Caco-2 (cell line): Measurements from ENCODE around the gene ARHGDIA. TPM values are rescaled to one million over a fixed set of nuclear protein-coding genes. Genes with fewer than 3 reads are reported as not detected.
A peak's percentile ranks its signal among the peaks of the same experiment; 100 is the strongest.

Source experiments
- BruUV-seq: library from RNA; stranded (reverse); fragments of 400-500 nt; replicated peaks from 2 replicates; lab custom pipeline; 2021; lab: Mats Ljungman, UMichigan
- CTCF ChIA-PET: fragments of 300-600 bp; sonication (Branson Sonifier 250); formaldehyde crosslinking; loops from one replicate; lab custom pipeline; 2022; ENCODE audit warnings: antibody characterized with exemption; lab: Charles Lee
- POLR2A ChIA-PET: fragments of 300-600 bp; sonication (Branson Sonifier 250); formaldehyde crosslinking; loops from one replicate; lab custom pipeline; 2022; ENCODE audit warnings: antibody characterized with exemption; lab: Charles Lee
- DNase-seq, 2 experiments: peaks; one replicate each; pipeline versions ENCODE4 v3.0.0 to v3.0.0-alpha.2; 2020 to 2022
- H3K27me3 ChIP-seq: replicated peaks from 2 replicates; pipeline ENCODE4 v1.6.0; 2011; ENCODE audit warnings: low read length; ENCODE audit not compliant: control insufficient read depth, insufficient read depth
- H3K36me3 ChIP-seq: 2 replicates; pipeline ENCODE4 v1.5.1; 2011; ENCODE audit warnings: low read length; ENCODE audit not compliant: control insufficient read depth, insufficient read depth
- H3K4me1 ChIP-seq: fragments of 250-450 bp; sonication (Bioruptor Pico); 2 replicates; pipeline ENCODE4 v1.5.1; 2020; ENCODE audit warnings: mild to moderate bottlenecking
- H3K4me3 ChIP-seq: 2 replicates; pipeline ENCODE4 v1.5.1; 2011; ENCODE audit warnings: low read depth, mild to moderate bottlenecking, control low read depth, low read length
- H3K9me3 ChIP-seq: fragments of 250-450 bp; sonication (Bioruptor Pico); 2 replicates; pipeline ENCODE4 v1.5.1; 2020; ENCODE audit warnings: mild to moderate bottlenecking, moderate library complexity
- H3K27ac Mint-ChIP-seq: one replicate; pipeline ENCODE4 v1.8.0; 2022; ENCODE audit warnings: mixed read lengths; ENCODE audit not compliant: unreplicated experiment
- H3K27me3 Mint-ChIP-seq: one replicate; pipeline ENCODE4 v1.8.0; 2022; ENCODE audit warnings: mixed read lengths; ENCODE audit not compliant: insufficient read depth, unreplicated experiment
- H3K36me3 Mint-ChIP-seq: one replicate; pipeline ENCODE4 v1.8.0; 2022; ENCODE audit warnings: mild to moderate bottlenecking, mixed read lengths; ENCODE audit not compliant: insufficient read depth, unreplicated experiment
- H3K4me1 Mint-ChIP-seq: one replicate; pipeline ENCODE4 v1.8.0; 2022; ENCODE audit warnings: low read depth, mixed read lengths; ENCODE audit not compliant: unreplicated experiment
- H3K4me3 Mint-ChIP-seq: one replicate; pipeline ENCODE4 v1.8.0; 2022; ENCODE audit warnings: mild to moderate bottlenecking, moderate library complexity, mixed read lengths; ENCODE audit not compliant: unreplicated experiment
- H3K9me3 Mint-ChIP-seq: one replicate; pipeline ENCODE4 v1.8.0; 2022; ENCODE audit warnings: mixed read lengths; ENCODE audit not compliant: unreplicated experiment
- CTCF ChIP-seq, 2 experiments: fragments of 200-600 bp in 1 of 2; IDR thresholded peaks; 1 replicate in 1 of 2; 2 replicates in 1 of 2; pipeline versions ENCODE4 v1.5.1 to v1.8.0; 2011 to 2022; ENCODE audit warnings: antibody characterized with exemption in 1 of 2, control low read depth in 1 of 2, inconsistent platforms in 1 of 2, low read depth in 1 of 2, low read length in 1 of 2, mild to moderate bottlenecking in 1 of 2, moderate library complexity in 1 of 2; ENCODE audit not compliant: insufficient read depth in 1 of 2, severe bottlenecking in 1 of 2, unreplicated experiment in 1 of 2
- intact Hi-C: fragments of 100-400 bp; cut with micrococcal nuclease; formaldehyde crosslinking; loops from one replicate; pipeline ENCODE4 v1.10.0; 2022; ENCODE audit not compliant: unreplicated experiment
- total RNA-seq: library from RNA; stranded (reverse); gene quantifications from 2 replicates; pipeline ENCODE4 v1.2.3, GENCODE V29; 2022

ARHGDIA gene
- total RNA-seq, 1 experiment from 2014 or later = 253 TPM

GRCh38 chr17:81908793-81909192, 37.7 kb upstream of the ARHGDIA start:
- Mint-ChIP-seq H3K9me3 (no peaks in the 10 kb centered on the region), H3K4me3 (no peak overlapping the region), H3K27ac (peak overlapping the region; percentile 94), H3K4me1 (peaks cover 13% of the 10 kb centered on the region), H3K27me3 (no peaks in the 10 kb centered on the region), H3K36me3 (peaks cover 92% of the 10 kb centered on the region)
- TF ChIP-seq CTCF (IDR thresholded peaks at IDR 0.05; ENCODE audit: insufficient read depth in 1 of 2, low read depth in 1 of 2, low read length in 1 of 2, severe bottlenecking in 1 of 2, unreplicated experiment in 1 of 2) = no peak
- POLR2A ChIA-PET = no interaction called here
- CTCF ChIA-PET = interaction anchor here (0.6 kb wide), 1 partner anchor 15 kb away, joined by 4 read pairs; no protein-coding TSS in a partner anchor
- no peak overlapping the region for H3K4me3 ChIP-seq
- DNase-seq = no peak
- no peaks in the 10 kb centered on the region for H3K9me3 ChIP-seq
- H3K4me1 ChIP-seq = peaks cover 15% of the 10 kb centered on the region
- no peaks in the 10 kb centered on the region for H3K27me3 ChIP-seq
- intact Hi-C loops = no loop called here
- H3K36me3 ChIP-seq = peaks cover 16% of the 10 kb centered on the region
- BruUV-seq = no TSS peak

- peaks cover 5% of the 10 kb centered on the region for H3K4me1 Mint-ChIP-seq
- Histone ChIP-seq H3K27me3 (no peaks in the 10 kb centered on the region), H3K9me3 (no peaks in the 10 kb centered on the region), H3K36me3 (peaks cover 16% of the 10 kb centered on the region), H3K4me3 (no peak overlapping the region), H3K4me1 (peaks cover 15% of the 10 kb centered on the region)
- no peaks in the 10 kb centered on the region for H3K9me3 Mint-ChIP-seq
- ChIA-PET CTCF (no interaction called here), POLR2A (no interaction called here)
- intact Hi-C loops = no loop called here
- peaks cover 92% of the 10 kb centered on the region for H3K36me3 Mint-ChIP-seq
- H3K4me3 Mint-ChIP-seq = no peak overlapping the region
- peak overlapping the region; percentile 94 for H3K27ac Mint-ChIP-seq
- TF ChIP-seq CTCF (IDR thresholded peaks at IDR 0.05; ENCODE audit: insufficient read depth in 1 of 2, low read depth in 1 of 2, low read length in 1 of 2, severe bottlenecking in 1 of 2, unreplicated experiment in 1 of 2) = no peak
- no peaks in the 10 kb centered on the region for H3K27me3 Mint-ChIP-seq
- DNase-seq = no peak
- no TSS peak for BruUV-seq
Measured at GRCh38 chr17:81907219-81908145, 36.3 kb upstream of the ARHGDIA start.

- Histone ChIP-seq H3K36me3 (peaks cover 12% of the 10 kb centered on the region; the same call in 1 of the 2 replicates), H3K9me3 (no peaks in the 10 kb centered on the region), H3K4me1 (peaks cover 14% of the 10 kb centered on the region), H3K4me3 (no peak overlapping the region), H3K27me3 (no peaks in the 10 kb centered on the region)
- ChIA-PET POLR2A (no interaction called here), CTCF (no interaction called here)
- no peaks in the 10 kb centered on the region for H3K27me3 Mint-ChIP-seq
- intact Hi-C loops = no loop called here
- H3K27ac Mint-ChIP-seq = no peak overlapping the region
- TF ChIP-seq CTCF (IDR thresholded peaks at IDR 0.05; ENCODE audit: insufficient read depth in 1 of 2, low read depth in 1 of 2, low read length in 1 of 2, severe bottlenecking in 1 of 2, unreplicated experiment in 1 of 2) = peak in 1 of 2 experiments; percentile 17
- no peak for DNase-seq
- no peaks in the 10 kb centered on the region for H3K4me1 Mint-ChIP-seq
- H3K9me3 Mint-ChIP-seq = no peaks in the 10 kb centered on the region
- peaks cover 85% of the 10 kb centered on the region for H3K36me3 Mint-ChIP-seq
- BruUV-seq = no TSS peak
- no peak overlapping the region for H3K4me3 Mint-ChIP-seq
Measured at GRCh38 chr17:81906476-81907218, 35.5 kb upstream of the ARHGDIA start.
